ENCODE results near the gene RASGRP4.
"Not testable (repeated sequence)": the region's sequence is repeated elsewhere in the genome, so short reads cannot be mapped to it uniquely, and the experiment has no call there.

RASGRP4 gene

DNA sequence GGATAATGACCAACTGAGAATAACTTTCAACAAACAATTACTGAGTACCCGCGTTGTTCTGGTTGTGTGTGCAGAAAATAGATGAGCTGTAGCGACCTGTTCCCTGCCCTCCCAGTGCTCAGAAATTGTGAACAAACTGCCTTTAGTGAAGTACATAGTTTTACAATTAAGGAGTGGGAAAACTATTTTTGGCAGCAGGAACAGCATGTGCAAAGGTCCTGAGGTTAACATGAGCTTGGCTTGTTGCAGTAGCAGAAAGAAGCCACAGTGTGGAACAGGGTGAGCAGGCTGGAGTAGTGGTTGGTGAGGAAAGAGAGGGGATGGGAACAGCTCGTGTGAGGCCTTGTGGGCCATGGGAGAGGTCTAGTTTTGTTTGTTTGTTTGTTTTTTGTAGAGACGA is 23.5 kb upstream of the RASGRP4 start:
- in situ Hi-C loops (cut with HindIII; ENCODE audit: low sequenced_read_pairs): no loop called here

DNA sequence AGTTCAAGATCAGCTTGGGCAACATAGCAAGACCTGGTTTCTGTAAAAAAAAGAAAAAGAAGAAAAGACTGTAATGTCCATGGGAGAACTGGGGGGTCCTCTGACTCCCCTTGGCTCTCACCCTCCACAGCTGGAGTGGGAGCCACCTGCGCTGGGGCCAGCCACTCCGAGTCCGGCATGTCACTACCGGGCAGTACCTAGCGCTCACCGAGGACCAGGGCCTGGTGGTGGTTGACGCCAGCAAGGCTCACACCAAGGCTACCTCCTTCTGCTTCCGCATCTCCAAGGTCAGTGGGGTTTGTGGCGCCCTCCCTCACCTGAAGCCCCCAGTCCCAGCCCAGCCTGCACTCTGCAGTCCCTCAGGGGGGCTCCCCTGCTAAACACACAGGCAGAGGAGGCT is 22.2 kb upstream of the RASGRP4 start:
- in situ Hi-C loops (cut with HindIII; ENCODE audit: low sequenced_read_pairs): no loop called here

DNA sequence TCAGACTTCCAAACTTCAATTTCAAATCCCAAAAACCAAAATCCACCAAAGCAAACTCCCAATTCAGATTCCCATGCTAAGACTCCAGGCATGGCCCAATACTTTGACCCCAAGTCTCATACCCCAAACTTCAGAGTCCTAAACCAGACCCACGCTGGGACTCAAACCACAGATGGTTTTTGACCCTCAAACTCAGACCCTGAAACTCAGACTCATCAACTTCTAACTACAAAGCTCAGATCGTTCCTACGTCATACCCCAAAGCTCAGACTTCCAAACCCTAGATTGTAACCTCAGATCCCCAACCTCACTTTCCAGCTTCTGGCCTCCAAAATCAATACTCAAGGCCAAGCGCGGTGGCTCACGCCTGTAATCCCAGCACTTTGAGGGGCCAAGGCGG is 19.3 kb upstream of the RASGRP4 start:
- in situ Hi-C loops (cut with HindIII; ENCODE audit: low sequenced_read_pairs): no loop called here

- in situ Hi-C loops (cut with HindIII; ENCODE audit: low sequenced_read_pairs): no loop called here
Measured at GRCh38 chr19:38444026-38444425, 18.0 kb upstream of the RASGRP4 start.

- in situ Hi-C loops (cut with HindIII; ENCODE audit: low sequenced_read_pairs): no loop called here
Measured at GRCh38 chr19:38443458-38443999, 17.5 kb upstream of the RASGRP4 start.

DNA sequence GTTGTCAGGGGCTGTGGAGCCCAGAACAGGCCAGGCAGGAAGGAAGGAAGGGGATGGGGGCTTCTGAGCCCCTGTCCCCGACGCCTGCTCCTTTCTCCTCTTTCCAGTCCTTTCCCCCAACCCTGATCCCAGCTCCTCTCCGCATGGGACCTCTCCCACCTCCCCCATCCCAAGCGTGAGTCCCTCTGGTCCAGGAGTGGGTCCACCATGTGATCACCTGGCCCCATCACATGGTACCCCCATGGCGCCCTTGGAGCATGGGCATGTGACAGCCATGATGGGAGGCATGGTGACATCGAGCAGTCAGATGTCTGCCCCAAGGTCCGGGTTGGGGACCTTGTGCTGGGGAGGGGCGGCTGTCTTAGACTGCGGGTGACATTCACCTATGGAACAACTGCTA is 16.7 kb upstream of the RASGRP4 start:
- in situ Hi-C loops (cut with HindIII; ENCODE audit: low sequenced_read_pairs): no loop called here

DNA sequence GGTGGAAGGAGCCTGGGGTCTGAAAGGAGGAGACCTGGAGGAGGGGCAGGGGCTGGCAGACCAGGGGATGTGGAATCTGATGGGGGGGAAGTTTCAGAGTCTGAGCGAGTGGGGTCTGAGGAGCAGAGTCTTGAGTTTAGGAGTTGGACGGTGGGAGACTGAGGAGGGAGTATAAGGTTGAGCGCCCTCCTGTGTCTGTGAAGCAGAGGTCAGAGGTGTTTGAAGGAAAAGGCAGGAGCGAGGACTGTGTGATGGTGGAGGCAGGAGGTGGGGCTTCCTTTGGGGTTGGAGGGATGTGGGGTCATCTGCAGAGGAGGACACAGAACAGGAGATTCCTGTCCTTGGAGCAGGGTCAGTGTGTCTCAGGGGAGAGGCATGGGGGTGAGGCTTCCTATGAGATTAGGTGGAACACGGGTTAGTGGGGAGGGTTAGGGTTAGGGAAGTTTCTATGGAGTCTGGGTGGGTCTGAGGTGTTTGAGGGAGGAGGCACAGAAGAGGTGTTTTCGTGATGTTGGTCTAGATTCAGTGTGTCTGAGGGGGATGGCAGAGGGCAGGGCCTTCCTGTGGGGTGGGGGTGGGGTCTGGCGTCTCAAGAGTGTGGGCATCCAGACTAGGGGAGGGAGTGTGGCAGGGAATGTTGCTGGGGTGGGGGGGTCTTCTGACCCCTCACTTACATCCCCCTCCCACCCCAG is 15.8 kb upstream of the RASGRP4 start:
- in situ Hi-C loops (cut with HindIII; ENCODE audit: low sequenced_read_pairs): no loop called here

DNA sequence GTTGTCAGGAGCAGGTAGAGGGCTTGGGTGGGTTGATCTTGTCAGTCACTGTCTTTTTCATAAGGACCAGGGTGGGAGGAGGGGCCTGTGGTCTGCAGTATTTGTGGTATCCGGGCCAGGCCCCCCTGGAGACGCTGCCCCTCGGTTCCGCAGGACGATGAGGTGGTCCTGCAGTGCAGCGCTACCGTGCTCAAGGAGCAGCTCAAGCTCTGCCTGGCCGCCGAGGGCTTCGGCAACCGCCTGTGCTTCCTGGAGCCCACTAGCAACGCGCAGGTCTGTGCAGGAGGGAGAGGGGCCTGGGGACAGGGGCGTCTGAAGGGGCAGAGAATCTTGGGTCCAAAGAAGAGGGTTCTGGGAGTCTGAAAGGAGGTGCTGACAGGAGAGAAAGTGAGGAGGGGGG is 14.6 kb upstream of the RASGRP4 start:
- in situ Hi-C loops (cut with HindIII; ENCODE audit: low sequenced_read_pairs): no loop called here

GRCh38 chr19:38437917-38438316 is 11.9 kb upstream of the RASGRP4 start:
- in situ Hi-C loops (cut with HindIII; ENCODE audit: low sequenced_read_pairs): no loop called here

DNA sequence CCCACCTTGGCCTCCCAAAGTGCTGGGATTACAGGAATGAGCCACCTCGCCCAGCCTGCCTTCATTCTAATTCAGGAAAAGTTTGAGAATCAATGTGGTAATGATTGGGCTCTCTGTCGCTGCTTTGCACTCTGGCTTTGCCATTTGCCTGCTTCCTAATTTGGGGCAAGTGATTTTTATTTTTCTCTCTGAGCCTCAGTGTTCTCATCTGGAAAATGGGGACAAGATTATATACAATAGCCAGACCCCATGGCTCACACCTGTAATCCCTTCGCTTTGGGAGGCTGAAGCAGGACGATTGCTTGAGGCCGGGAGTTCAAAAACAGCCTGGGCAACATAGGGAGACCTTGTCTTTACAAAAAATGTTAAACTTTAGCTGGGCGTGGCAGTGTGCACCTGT is 11.3 kb upstream of the RASGRP4 start:
- in situ Hi-C loops (cut with HindIII; ENCODE audit: low sequenced_read_pairs): no loop called here

GRCh38 chr19:38434549-38435051 is 8.6 kb upstream of the RASGRP4 start:
- in situ Hi-C loops (cut with HindIII; ENCODE audit: low sequenced_read_pairs): no loop called here

DNA sequence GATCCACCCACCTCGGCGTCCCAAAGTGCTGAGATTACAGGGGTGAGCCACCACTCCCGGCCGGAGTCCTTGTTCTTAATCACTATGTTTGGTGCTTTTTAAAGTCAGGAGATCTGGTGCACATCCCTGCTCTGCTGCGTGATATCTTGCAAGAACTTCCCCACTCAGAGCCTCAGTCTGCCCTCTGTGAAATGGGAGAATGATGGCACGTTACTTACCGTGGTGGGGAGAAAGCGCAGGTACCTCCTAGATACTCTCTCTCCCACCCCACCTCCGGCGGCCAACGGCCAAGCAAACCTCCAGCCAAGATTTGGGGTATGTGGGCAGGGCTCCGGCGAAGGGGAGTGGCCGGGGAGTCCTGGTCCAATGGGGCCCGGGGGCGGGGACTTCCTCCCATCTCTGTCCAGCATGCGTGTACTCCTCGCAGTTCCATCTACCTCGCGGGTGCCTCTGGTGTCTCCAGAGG is 7.3 kb upstream of the RASGRP4 start, which contains the start of gene RYR1:
Gene RYR1, plus strand, starts transcription at position 424 of the 466 bp plus-strand sequence. CDS start 139 bp downstream, outside the sequence.
- in situ Hi-C loops (cut with HindIII; ENCODE audit: low sequenced_read_pairs): no loop called here

GRCh38 chr19:38430931-38431330 is 4.9 kb upstream of the RASGRP4 start:
- in situ Hi-C loops (cut with HindIII; ENCODE audit: low sequenced_read_pairs): no loop called here

DNA sequence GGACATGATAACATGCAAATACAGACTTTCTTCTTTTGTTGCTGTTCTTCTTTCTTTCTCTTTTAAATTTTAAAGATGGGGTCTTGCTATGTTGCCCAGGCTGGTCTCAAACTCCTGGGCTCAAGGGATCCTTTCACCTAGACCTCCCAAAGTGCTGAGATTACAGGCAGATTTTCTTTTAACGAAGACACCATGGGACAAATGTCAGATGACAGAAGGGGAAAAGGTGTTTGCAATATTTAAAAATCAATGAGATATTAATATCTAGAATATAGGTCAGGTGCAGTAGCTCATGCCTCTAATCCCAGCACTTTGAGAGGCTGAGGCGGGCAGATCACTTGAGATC is 3.8 kb upstream of the RASGRP4 start:
- in situ Hi-C loops (cut with HindIII; ENCODE audit: low sequenced_read_pairs): no loop called here

DNA sequence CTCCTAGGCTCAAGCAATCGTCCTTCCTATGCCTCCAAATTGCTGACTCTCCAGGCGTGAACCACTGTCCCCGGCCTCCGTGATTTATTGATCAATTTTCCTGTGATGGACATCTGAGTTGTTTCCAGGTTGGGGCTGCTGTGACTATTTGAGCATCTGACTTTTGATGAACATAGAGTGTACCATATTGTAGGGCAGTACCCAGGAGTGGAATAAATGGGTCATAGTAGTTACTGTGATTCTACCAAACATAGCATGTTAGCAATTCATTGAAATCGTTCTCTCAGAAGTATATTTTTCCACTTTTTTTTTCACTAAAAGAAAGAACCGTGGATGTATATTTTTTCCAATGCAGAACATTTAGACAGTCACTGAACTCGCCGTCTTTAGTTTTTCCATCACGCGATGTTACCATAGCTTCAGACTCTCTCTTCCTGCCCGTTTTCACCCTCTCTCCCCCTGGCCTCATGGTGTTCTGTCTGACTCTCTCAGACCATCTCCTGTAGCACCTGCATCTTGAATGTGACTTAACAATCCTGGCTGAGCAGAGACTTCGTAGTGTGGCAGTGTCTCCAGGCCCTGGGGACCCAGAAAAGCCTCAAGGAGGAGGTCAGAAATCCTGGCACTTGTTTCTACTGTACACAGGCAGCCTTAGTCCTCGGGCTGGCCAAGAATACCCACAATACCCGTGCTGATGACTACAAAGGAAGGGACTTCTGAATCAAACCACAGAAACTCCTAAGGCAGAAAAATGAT is 3.2 kb upstream of the RASGRP4 start:
- in situ Hi-C loops (cut with HindIII; ENCODE audit: low sequenced_read_pairs): no loop called here

- in situ Hi-C loops (cut with HindIII; ENCODE audit: low sequenced_read_pairs): not testable (repeated sequence)
Measured at GRCh38 chr19:38427035-38427677, 1.1 kb upstream of the RASGRP4 start.

DNA sequence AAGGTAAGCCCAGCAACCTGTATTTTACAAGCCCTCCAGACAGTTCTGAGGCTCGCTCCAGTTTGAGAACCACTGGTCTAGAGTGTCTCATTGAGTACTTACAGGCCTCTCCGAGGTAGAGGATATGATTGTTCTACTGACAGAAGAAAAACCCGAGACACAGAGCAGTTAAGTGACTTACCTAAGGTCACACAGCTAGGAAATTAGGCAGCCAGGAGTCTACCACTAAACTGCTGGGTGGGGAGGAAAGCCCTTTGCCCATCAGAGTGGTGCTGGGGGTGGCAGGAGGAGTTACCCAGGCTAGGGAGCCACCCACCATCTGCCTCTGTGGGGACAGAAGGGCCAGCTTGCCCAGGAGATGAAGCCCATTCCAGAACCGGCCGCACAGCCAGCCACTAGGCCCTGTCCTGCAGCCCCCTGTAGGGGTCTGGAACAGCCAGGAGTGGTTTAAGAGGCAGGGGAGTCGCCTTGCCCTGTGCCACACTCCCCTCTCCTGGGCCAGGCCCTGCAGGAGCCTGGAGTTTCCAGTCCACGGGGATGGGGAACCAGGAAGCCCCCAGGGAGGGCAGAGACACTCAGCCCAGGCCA is 703 bp downstream of the RASGRP4 start:
- in situ Hi-C loops (cut with HindIII; ENCODE audit: low sequenced_read_pairs): no loop called here

- in situ Hi-C loops (cut with HindIII; ENCODE audit: low sequenced_read_pairs): no loop called here
Measured at GRCh38 chr19:38424272-38424671, 1.7 kb downstream of the RASGRP4 start.

DNA sequence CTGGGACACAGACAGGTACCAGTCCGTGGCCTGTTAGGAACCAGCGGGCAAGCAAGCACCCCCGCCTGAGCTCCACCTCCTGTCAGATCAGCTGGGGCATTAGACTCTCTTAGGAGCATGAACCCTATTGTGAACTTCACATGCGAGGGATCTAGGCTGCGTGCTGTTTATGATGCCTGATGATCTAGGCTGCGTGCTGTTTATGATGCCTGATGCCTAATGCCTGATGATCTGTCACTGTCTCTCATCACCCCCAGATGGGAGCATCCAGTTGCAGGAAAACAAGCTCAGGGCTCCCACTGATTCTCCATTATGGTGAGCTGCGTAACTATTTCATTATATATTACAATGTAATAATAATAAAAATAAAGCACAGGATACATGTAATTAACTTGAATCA is 3.6 kb downstream of the RASGRP4 start:
- in situ Hi-C loops (cut with HindIII; ENCODE audit: low sequenced_read_pairs): no loop called here

- in situ Hi-C loops (cut with HindIII; ENCODE audit: low sequenced_read_pairs): no loop called here
Measured at GRCh38 chr19:38421856-38422255, 4.2 kb downstream of the RASGRP4 start.

GRCh38 chr19:38420935-38421334 is 5.1 kb downstream of the RASGRP4 start:
- in situ Hi-C loops (cut with HindIII; ENCODE audit: low sequenced_read_pairs): no loop called here
